Endothelial cell of umbilical vein (primary cell): ENCODE data around the gene DAP3. TPM values are rescaled to one million over a fixed set of nuclear protein-coding genes. Genes with fewer than 3 reads are reported as not detected.

Source experiments
- BruUV-seq: library from RNA; stranded (reverse); fragments of 400-500 nt; replicated peaks from 2 replicates; lab custom pipeline; 2021; lab: Mats Ljungman, UMichigan
- CTCF ChIA-PET: fragments of 300-600, 350-600 bp; sonication (Branson Sonifier 250); formaldehyde crosslinking; loops from one replicate; lab custom pipeline; 2021; ENCODE audit warnings: antibody characterized with exemption, inconsistent platforms; lab: Charles Lee
- POLR2A ChIA-PET: fragments of 300-600, 350-600 bp; sonication (Branson Sonifier 250); formaldehyde crosslinking; loops from one replicate; lab custom pipeline; 2021; ENCODE audit warnings: antibody characterized with exemption, inconsistent platforms; lab: Charles Lee
- DNase-seq: peaks from one replicate; pipeline ENCODE4 v3.0.0-alpha.2; 2011; ENCODE audit warnings: low read depth, low spot score
- FAIRE-seq: peaks from 2 replicates; lab custom pipeline; 2011; peaks lifted over from hg19 to GRCh38; lab: Jason Lieb, UNC
- H2AFZ ChIP-seq: 2 replicates; pipeline ENCODE4 v1.6.0; 2012; ENCODE audit warnings: low read depth, low read length, control low read depth, inconsistent platforms
- H3K27ac ChIP-seq: 2 replicates; pipeline ENCODE4 v1.5.1; 2011; ENCODE audit warnings: low read depth, mild to moderate bottlenecking, control low read depth, low read length, moderate library complexity; ENCODE audit not compliant: insufficient read depth
- H3K27me3 ChIP-seq, 2 experiments: 2 replicates each; pipeline versions ENCODE4 v1.6.0 to v1.6.1; 2011; ENCODE audit warnings: low read length in 2 of 2, mixed read lengths in 1 of 2; ENCODE audit not compliant: control insufficient read depth in 2 of 2, insufficient read depth in 2 of 2
- H3K36me3 ChIP-seq, 2 experiments: 2 replicates in 1 of 2; 3 replicates in 1 of 2; pipeline ENCODE4 v1.5.1; 2011; ENCODE audit warnings: low read length in 2 of 2, mild to moderate bottlenecking in 1 of 2, moderate library complexity in 1 of 2; ENCODE audit not compliant: control insufficient read depth in 2 of 2, insufficient read depth in 2 of 2; ENCODE audit errors: extremely low read depth in 1 of 2
- H3K4me1 ChIP-seq: 3 replicates; pipeline ENCODE4 v1.5.1; 2011; ENCODE audit warnings: mild to moderate bottlenecking, low read length; ENCODE audit not compliant: control insufficient read depth, insufficient read depth; ENCODE audit errors: extremely low read depth
- H3K4me2 ChIP-seq: 2 replicates; pipeline ENCODE4 v1.6.1; 2011; ENCODE audit warnings: low read length, control low read depth, mixed read lengths; ENCODE audit not compliant: insufficient read depth
- H3K4me3 ChIP-seq, 3 experiments: fragments of 200-600 bp in 1 of 3; sonication (generic), shearing (Covaris generic) in 1 of 3; replicated peaks in 1 of 3; 2 replicates each; pipeline ENCODE4 v1.5.1; 2011 to 2016; ENCODE audit warnings: control low read depth in 3 of 3, low read length in 3 of 3, mild to moderate bottlenecking in 2 of 3, inconsistent platforms in 1 of 3, low read depth in 1 of 3, moderate library complexity in 1 of 3; ENCODE audit not compliant: insufficient read depth in 1 of 3
- H3K79me2 ChIP-seq: 2 replicates; pipeline ENCODE4 v1.6.0; 2012; ENCODE audit warnings: low read length, inconsistent platforms; ENCODE audit not compliant: control insufficient read depth, insufficient read depth
- H3K9ac ChIP-seq: replicated peaks from 2 replicates; pipeline ENCODE3; 2011; ENCODE audit warnings: low read length, control low read depth; ENCODE audit not compliant: insufficient read depth; ENCODE audit errors: extremely low read depth
- H3K9me1 ChIP-seq: replicated peaks from 3 replicates; pipeline ENCODE4 v1.6.0; 2011; ENCODE audit warnings: mild to moderate bottlenecking, low read length; ENCODE audit not compliant: control insufficient read depth, insufficient read depth; ENCODE audit errors: extremely low read depth
- H3K9me3 ChIP-seq: replicated peaks from 2 replicates; pipeline ENCODE4 v1.5.1; 2012; ENCODE audit warnings: low read length, inconsistent platforms; ENCODE audit not compliant: control insufficient read depth, insufficient read depth
- H4K20me1 ChIP-seq: replicated peaks from 2 replicates; pipeline ENCODE3; 2011; ENCODE audit warnings: mild to moderate bottlenecking, low read length; ENCODE audit not compliant: control insufficient read depth, insufficient read depth; ENCODE audit errors: extremely low read depth
- EZH2 ChIP-seq: IDR thresholded peaks from 2 replicates; pipeline ENCODE4 v1.6.1; 2012; ENCODE audit warnings: borderline replicate concordance, low read depth, mild to moderate bottlenecking, moderate library complexity, low read length, inconsistent platforms; ENCODE audit not compliant: severe bottlenecking
- FOS ChIP-seq: IDR thresholded peaks from 2 replicates; pipeline ENCODE4 v1.6.1; 2011; ENCODE audit warnings: mild to moderate bottlenecking, low read length, moderate library complexity, borderline replicate concordance; ENCODE audit not compliant: insufficient read depth
- GATA2 ChIP-seq: IDR thresholded peaks from 2 replicates; pipeline ENCODE4 v1.7.0; 2011; ENCODE audit warnings: low read depth, mild to moderate bottlenecking, moderate library complexity, mixed read lengths, low read length; ENCODE audit not compliant: insufficient read length, insufficient read depth
- JUN ChIP-seq: IDR thresholded peaks from 2 replicates; pipeline ENCODE4 v1.6.1; 2011; ENCODE audit warnings: borderline replicate concordance, low read depth; ENCODE audit not compliant: insufficient read length, insufficient read depth
- MYC ChIP-seq: IDR thresholded peaks from one replicate; pipeline ENCODE4 v1.6.1; 2011; ENCODE audit warnings: mild to moderate bottlenecking, low read depth, low read length
- POLR2A ChIP-seq: IDR thresholded peaks from 2 replicates; pipeline ENCODE4 v1.6.1; 2012; ENCODE audit warnings: low read depth, mild to moderate bottlenecking, control low read depth, low read length
- POLR2AphosphoS5 ChIP-seq: IDR thresholded peaks from 2 replicates; pipeline ENCODE4 v1.6.1; 2012; ENCODE audit warnings: low read depth, mild to moderate bottlenecking, control low read depth, low read length, moderate library complexity; ENCODE audit not compliant: insufficient read depth
- dilution Hi-C: fragments of 300-500 bp; cut with MboI; formaldehyde crosslinking; loops from one replicate; pipeline ENCODE4 v1.15.0; 2019; ENCODE audit warnings: low sequenced_read_pairs; ENCODE audit not compliant: extremely low pct_ligation_motif_present
- intact Hi-C: fragments of 100-400 bp; cut with micrococcal nuclease; formaldehyde crosslinking; loops from one replicate; pipeline ENCODE4 v1.10.0; 2022
- polyA plus RNA-seq, 4 experiments: library from polyadenylated mRNA; depleted of rRNA in 3 of 4; stranded (reverse) in 3 of 4; unstranded in 1 of 4; fragments of >200 nt; gene quantifications; 2 replicates each; pipeline versions ENCODE4 v1.2.1 to v1.2.3, GENCODE V29; 2011 to 2012; ENCODE audit warnings: missing spikeins in 1 of 4
- total RNA-seq: library from RNA; stranded (reverse); gene quantifications from 2 replicates; pipeline ENCODE4 v1.2.3, GENCODE V29; 2021
- TF ChIP-seq, protein P1 (sequence below), 2 donors: IDR thresholded peaks; 1 replicate in 1 of 2; 2 replicates in 1 of 2; pipeline ENCODE4 v1.5.1; 2011; ENCODE audit warnings: low read length in 2 of 2, mild to moderate bottlenecking in 2 of 2, moderate library complexity in 2 of 2, control low read depth in 1 of 2, inconsistent platforms in 1 of 2, low read depth in 1 of 2; ENCODE audit not compliant: insufficient read depth in 1 of 2; ENCODE audit errors: extremely low read depth in 1 of 2
- TF ChIP-seq, protein P2 (sequence below): IDR thresholded peaks from 2 replicates; pipeline ENCODE4 v1.6.1; 2011; ENCODE audit not compliant: insufficient read depth, insufficient read length

DAP3 gene
- total and polyA plus RNA-seq, 2 donors (not counting 3 experiments of a cell fraction or from before 2014, with no cell fraction given): 86.5 to 104 TPM

DNA sequence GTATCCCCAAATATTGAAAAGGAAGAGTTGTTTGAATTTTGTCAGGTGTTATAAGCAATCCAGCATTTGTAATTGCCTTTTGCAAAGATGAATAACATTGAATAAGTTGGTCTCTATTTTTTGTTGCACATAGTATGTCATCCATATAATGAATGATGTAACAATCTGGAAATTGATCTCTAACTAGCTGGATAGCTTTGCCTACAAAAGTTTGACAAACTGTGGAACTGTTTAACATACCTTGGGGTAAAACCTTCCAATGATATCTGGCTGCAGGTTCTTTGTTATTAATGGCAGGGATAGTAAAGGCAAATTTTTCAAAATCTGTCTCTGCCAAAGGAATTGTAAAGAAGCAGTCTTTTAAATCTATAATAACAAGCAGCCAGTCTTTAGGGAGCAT, 7.6 kb downstream of the DAP3 start:
- Histone ChIP-seq H3K79me2 (peaks cover 84% of the 10 kb centered on the region), H3K4me3 (no peak overlapping the region), H3K9me3 (no peaks in the 10 kb centered on the region), H3K4me2 (no peak overlapping the region), H3K27ac (no peak overlapping the region), H4K20me1 (no peaks in the 10 kb centered on the region), H3K36me3 (no peaks in the 10 kb centered on the region), H2AFZ (no peak overlapping the region), H3K27me3 (no peaks in the 10 kb centered on the region), H3K9me1 (no peaks in the 10 kb centered on the region), H3K4me1 (no peaks in the 10 kb centered on the region), H3K9ac (no peak overlapping the region)
- POLR2A ChIA-PET: no interaction called here
- DNase-seq (no peak), FAIRE-seq (no peak)
- TF ChIP-seq, protein P1, sequence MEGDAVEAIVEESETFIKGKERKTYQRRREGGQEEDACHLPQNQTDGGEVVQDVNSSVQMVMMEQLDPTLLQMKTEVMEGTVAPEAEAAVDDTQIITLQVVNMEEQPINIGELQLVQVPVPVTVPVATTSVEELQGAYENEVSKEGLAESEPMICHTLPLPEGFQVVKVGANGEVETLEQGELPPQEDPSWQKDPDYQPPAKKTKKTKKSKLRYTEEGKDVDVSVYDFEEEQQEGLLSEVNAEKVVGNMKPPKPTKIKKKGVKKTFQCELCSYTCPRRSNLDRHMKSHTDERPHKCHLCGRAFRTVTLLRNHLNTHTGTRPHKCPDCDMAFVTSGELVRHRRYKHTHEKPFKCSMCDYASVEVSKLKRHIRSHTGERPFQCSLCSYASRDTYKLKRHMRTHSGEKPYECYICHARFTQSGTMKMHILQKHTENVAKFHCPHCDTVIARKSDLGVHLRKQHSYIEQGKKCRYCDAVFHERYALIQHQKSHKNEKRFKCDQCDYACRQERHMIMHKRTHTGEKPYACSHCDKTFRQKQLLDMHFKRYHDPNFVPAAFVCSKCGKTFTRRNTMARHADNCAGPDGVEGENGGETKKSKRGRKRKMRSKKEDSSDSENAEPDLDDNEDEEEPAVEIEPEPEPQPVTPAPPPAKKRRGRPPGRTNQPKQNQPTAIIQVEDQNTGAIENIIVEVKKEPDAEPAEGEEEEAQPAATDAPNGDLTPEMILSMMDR (IDR thresholded peaks at IDR 0.05; ENCODE audit: extremely low read depth in 1 of 2, insufficient read depth in 1 of 2, low read depth in 1 of 2, low read length in 2 of 2): no peak
- TF ChIP-seq POLR2A (no peak), MYC (no peak), JUN (no peak), POLR2AphosphoS5 (no peak), EZH2 (no peak), GATA2 (no peak), FOS (no peak)
- TF ChIP-seq, protein P2, sequence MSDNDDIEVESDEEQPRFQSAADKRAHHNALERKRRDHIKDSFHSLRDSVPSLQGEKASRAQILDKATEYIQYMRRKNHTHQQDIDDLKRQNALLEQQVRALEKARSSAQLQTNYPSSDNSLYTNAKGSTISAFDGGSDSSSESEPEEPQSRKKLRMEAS: no peak
- BruUV-seq: no TSS peak
- intact Hi-C loops (no loop called here), dilution Hi-C loops (no loop called here)
- CTCF ChIA-PET: no interaction called here
